Endothelial cell of umbilical vein (primary cell): ENCODE measurements around the gene KIF21B. TPM values are rescaled to one million over a fixed set of nuclear protein-coding genes. Genes with fewer than 3 reads are reported as not detected.

Source experiments
- BruUV-seq: library from RNA; stranded (reverse); fragments of 400-500 nt; replicated peaks from 2 replicates; lab custom pipeline; 2021; lab: Mats Ljungman, UMichigan
- CTCF ChIA-PET: fragments of 300-600, 350-600 bp; sonication (Branson Sonifier 250); formaldehyde crosslinking; loops from one replicate; lab custom pipeline; 2021; ENCODE audit warnings: antibody characterized with exemption, inconsistent platforms; lab: Charles Lee
- POLR2A ChIA-PET: fragments of 300-600, 350-600 bp; sonication (Branson Sonifier 250); formaldehyde crosslinking; loops from one replicate; lab custom pipeline; 2021; ENCODE audit warnings: antibody characterized with exemption, inconsistent platforms; lab: Charles Lee
- DNase-seq: peaks from one replicate; pipeline ENCODE4 v3.0.0-alpha.2; 2011; ENCODE audit warnings: low read depth, low spot score
- FAIRE-seq: peaks from 2 replicates; lab custom pipeline; 2011; peaks lifted over from hg19 to GRCh38; lab: Jason Lieb, UNC
- H2AFZ ChIP-seq: 2 replicates; pipeline ENCODE4 v1.6.0; 2012; ENCODE audit warnings: low read depth, low read length, control low read depth, inconsistent platforms
- H3K27ac ChIP-seq: 2 replicates; pipeline ENCODE4 v1.5.1; 2011; ENCODE audit warnings: low read depth, mild to moderate bottlenecking, control low read depth, low read length, moderate library complexity; ENCODE audit not compliant: insufficient read depth
- H3K27me3 ChIP-seq, 2 experiments: 2 replicates each; pipeline versions ENCODE4 v1.6.0 to v1.6.1; 2011; ENCODE audit warnings: low read length in 2 of 2, mixed read lengths in 1 of 2; ENCODE audit not compliant: control insufficient read depth in 2 of 2, insufficient read depth in 2 of 2
- H3K36me3 ChIP-seq, 2 experiments: 2 replicates in 1 of 2; 3 replicates in 1 of 2; pipeline ENCODE4 v1.5.1; 2011; ENCODE audit warnings: low read length in 2 of 2, mild to moderate bottlenecking in 1 of 2, moderate library complexity in 1 of 2; ENCODE audit not compliant: control insufficient read depth in 2 of 2, insufficient read depth in 2 of 2; ENCODE audit errors: extremely low read depth in 1 of 2
- H3K4me1 ChIP-seq: 3 replicates; pipeline ENCODE4 v1.5.1; 2011; ENCODE audit warnings: mild to moderate bottlenecking, low read length; ENCODE audit not compliant: control insufficient read depth, insufficient read depth; ENCODE audit errors: extremely low read depth
- H3K4me2 ChIP-seq: 2 replicates; pipeline ENCODE4 v1.6.1; 2011; ENCODE audit warnings: low read length, control low read depth, mixed read lengths; ENCODE audit not compliant: insufficient read depth
- H3K4me3 ChIP-seq, 3 experiments: fragments of 200-600 bp in 1 of 3; sonication (generic), shearing (Covaris generic) in 1 of 3; replicated peaks in 1 of 3; 2 replicates each; pipeline ENCODE4 v1.5.1; 2011 to 2016; ENCODE audit warnings: control low read depth in 3 of 3, low read length in 3 of 3, mild to moderate bottlenecking in 2 of 3, inconsistent platforms in 1 of 3, low read depth in 1 of 3, moderate library complexity in 1 of 3; ENCODE audit not compliant: insufficient read depth in 1 of 3
- H3K79me2 ChIP-seq: 2 replicates; pipeline ENCODE4 v1.6.0; 2012; ENCODE audit warnings: low read length, inconsistent platforms; ENCODE audit not compliant: control insufficient read depth, insufficient read depth
- H3K9ac ChIP-seq: replicated peaks from 2 replicates; pipeline ENCODE3; 2011; ENCODE audit warnings: low read length, control low read depth; ENCODE audit not compliant: insufficient read depth; ENCODE audit errors: extremely low read depth
- H3K9me1 ChIP-seq: replicated peaks from 3 replicates; pipeline ENCODE4 v1.6.0; 2011; ENCODE audit warnings: mild to moderate bottlenecking, low read length; ENCODE audit not compliant: control insufficient read depth, insufficient read depth; ENCODE audit errors: extremely low read depth
- H3K9me3 ChIP-seq: replicated peaks from 2 replicates; pipeline ENCODE4 v1.5.1; 2012; ENCODE audit warnings: low read length, inconsistent platforms; ENCODE audit not compliant: control insufficient read depth, insufficient read depth
- H4K20me1 ChIP-seq: replicated peaks from 2 replicates; pipeline ENCODE3; 2011; ENCODE audit warnings: mild to moderate bottlenecking, low read length; ENCODE audit not compliant: control insufficient read depth, insufficient read depth; ENCODE audit errors: extremely low read depth
- CTCF ChIP-seq, 2 donors: IDR thresholded peaks; 1 replicate in 1 of 2; 2 replicates in 1 of 2; pipeline ENCODE4 v1.5.1; 2011; ENCODE audit warnings: low read length in 2 of 2, mild to moderate bottlenecking in 2 of 2, moderate library complexity in 2 of 2, control low read depth in 1 of 2, inconsistent platforms in 1 of 2, low read depth in 1 of 2; ENCODE audit not compliant: insufficient read depth in 1 of 2; ENCODE audit errors: extremely low read depth in 1 of 2
- EZH2 ChIP-seq: IDR thresholded peaks from 2 replicates; pipeline ENCODE4 v1.6.1; 2012; ENCODE audit warnings: borderline replicate concordance, low read depth, mild to moderate bottlenecking, moderate library complexity, low read length, inconsistent platforms; ENCODE audit not compliant: severe bottlenecking
- FOS ChIP-seq: IDR thresholded peaks from 2 replicates; pipeline ENCODE4 v1.6.1; 2011; ENCODE audit warnings: mild to moderate bottlenecking, low read length, moderate library complexity, borderline replicate concordance; ENCODE audit not compliant: insufficient read depth
- GATA2 ChIP-seq: IDR thresholded peaks from 2 replicates; pipeline ENCODE4 v1.7.0; 2011; ENCODE audit warnings: low read depth, mild to moderate bottlenecking, moderate library complexity, mixed read lengths, low read length; ENCODE audit not compliant: insufficient read length, insufficient read depth
- JUN ChIP-seq: IDR thresholded peaks from 2 replicates; pipeline ENCODE4 v1.6.1; 2011; ENCODE audit warnings: borderline replicate concordance, low read depth; ENCODE audit not compliant: insufficient read length, insufficient read depth
- MAX ChIP-seq: IDR thresholded peaks from 2 replicates; pipeline ENCODE4 v1.6.1; 2011; ENCODE audit not compliant: insufficient read depth, insufficient read length
- MYC ChIP-seq: IDR thresholded peaks from one replicate; pipeline ENCODE4 v1.6.1; 2011; ENCODE audit warnings: mild to moderate bottlenecking, low read depth, low read length
- POLR2A ChIP-seq: IDR thresholded peaks from 2 replicates; pipeline ENCODE4 v1.6.1; 2012; ENCODE audit warnings: low read depth, mild to moderate bottlenecking, control low read depth, low read length
- POLR2AphosphoS5 ChIP-seq: IDR thresholded peaks from 2 replicates; pipeline ENCODE4 v1.6.1; 2012; ENCODE audit warnings: low read depth, mild to moderate bottlenecking, control low read depth, low read length, moderate library complexity; ENCODE audit not compliant: insufficient read depth
- dilution Hi-C: fragments of 300-500 bp; cut with MboI; formaldehyde crosslinking; loops from one replicate; pipeline ENCODE4 v1.15.0; 2019; ENCODE audit warnings: low sequenced_read_pairs; ENCODE audit not compliant: extremely low pct_ligation_motif_present
- intact Hi-C: fragments of 100-400 bp; cut with micrococcal nuclease; formaldehyde crosslinking; loops from one replicate; pipeline ENCODE4 v1.10.0; 2022
- polyA plus RNA-seq, 4 experiments: library from polyadenylated mRNA; depleted of rRNA in 3 of 4; stranded (reverse) in 3 of 4; unstranded in 1 of 4; fragments of >200 nt; gene quantifications; 2 replicates each; pipeline versions ENCODE4 v1.2.1 to v1.2.3, GENCODE V29; 2011 to 2012; ENCODE audit warnings: missing spikeins in 1 of 4
- total RNA-seq: library from RNA; stranded (reverse); gene quantifications from 2 replicates; pipeline ENCODE4 v1.2.3, GENCODE V29; 2021

Gene KIF21B
- total and polyA plus RNA-seq, 2 donors (not counting 3 experiments of a cell fraction or from before 2014, with no cell fraction given), result 1.9 to 4.4 TPM

GRCh38 chr1:201032408-201032807 lies 8.9 kb upstream of the KIF21B start:
- no peak overlapping the region for H3K4me3 ChIP-seq
- intact Hi-C loops (no loop called here), dilution Hi-C loops (no loop called here)
- no peaks in the 10 kb centered on the region for H4K20me1 ChIP-seq
- H3K4me1 ChIP-seq, result peaks cover 13% of the 10 kb centered on the region
- no peak overlapping the region for H3K9ac ChIP-seq
- no peak overlapping the region for H2AFZ ChIP-seq
- DNase-seq (no peak), FAIRE-seq (no peak)
- ChIA-PET CTCF (no interaction called here), POLR2A (no interaction called here)
- no peaks in the 10 kb centered on the region for H3K9me1 ChIP-seq
- no peak overlapping the region for H3K4me2 ChIP-seq
- H3K27ac ChIP-seq, result no peak overlapping the region
- H3K27me3 ChIP-seq, result peaks cover 7 to 10% of the 10 kb centered on the region in 2 experiments
- H3K36me3 ChIP-seq, result no peaks in the 10 kb centered on the region
- no peaks in the 10 kb centered on the region for H3K9me3 ChIP-seq
- no peaks in the 10 kb centered on the region for H3K79me2 ChIP-seq
- TF ChIP-seq POLR2AphosphoS5 (no peak), JUN (no peak), MAX (no peak), EZH2 (no peak), MYC (no peak), GATA2 (no peak), FOS (no peak), CTCF (IDR thresholded peaks at IDR 0.05; ENCODE audit: extremely low read depth in 1 of 2, insufficient read depth in 1 of 2, low read depth in 1 of 2, low read length in 2 of 2) (no peak), POLR2A (no peak)
- BruUV-seq, result no TSS peak
